ENCODE data around the gene RNF151. TPM values are rescaled to one million over a fixed set of nuclear protein-coding genes. Genes with fewer than 3 reads are reported as not detected.
A peak's percentile ranks its signal among the peaks of the same experiment; 100 is the strongest.

Gene RNF151
- total RNA-seq, 1 donor from 2014 or later = not detected

GRCh38 chr16:2005646-2006045 is 39.0 kb downstream of the RNF151 start:
- H3K9me3 Mint-ChIP-seq (ENCODE audit: unreplicated experiment) = no peaks in the 10 kb centered on the region
- peaks cover 11% of the 10 kb centered on the region for H3K27me3 Mint-ChIP-seq (ENCODE audit: unreplicated experiment)
- H3K4me1 Mint-ChIP-seq (ENCODE audit: unreplicated experiment) = peaks cover 21% of the 10 kb centered on the region
- no peak overlapping the region for H3K27ac Mint-ChIP-seq (ENCODE audit: unreplicated experiment)
- H3K4me3 Mint-ChIP-seq (ENCODE audit: unreplicated experiment) = no peak overlapping the region
- DNase-seq (ENCODE audit: low spot score) = no peak
- peaks cover 6% of the 10 kb centered on the region for H3K36me3 Mint-ChIP-seq (ENCODE audit: low read depth, unreplicated experiment)
- no peak for TF ChIP-seq CTCF (IDR thresholded peaks at IDR 0.05; ENCODE audit: unreplicated experiment)

- Mint-ChIP-seq H3K27ac (ENCODE audit: unreplicated experiment) (no peak overlapping the region), H3K36me3 (ENCODE audit: low read depth, unreplicated experiment) (peaks cover 6% of the 10 kb centered on the region), H3K9me3 (ENCODE audit: unreplicated experiment) (no peaks in the 10 kb centered on the region), H3K27me3 (ENCODE audit: unreplicated experiment) (peaks cover 11% of the 10 kb centered on the region), H3K4me1 (ENCODE audit: unreplicated experiment) (peaks cover 21% of the 10 kb centered on the region), H3K4me3 (ENCODE audit: unreplicated experiment) (no peak overlapping the region)
- DNase-seq (ENCODE audit: low spot score) = no peak
- no peak for TF ChIP-seq CTCF (IDR thresholded peaks at IDR 0.05; ENCODE audit: unreplicated experiment)
Measured at GRCh38 chr16:2006317-2006716, 39.7 kb downstream of the RNF151 start.

- Mint-ChIP-seq H3K27ac (ENCODE audit: unreplicated experiment) (no peak overlapping the region), H3K4me1 (ENCODE audit: unreplicated experiment) (peaks cover 21% of the 10 kb centered on the region)
Measured at GRCh38 chr16:2007081-2007836, 40.6 kb downstream of the RNF151 start.

DNA sequence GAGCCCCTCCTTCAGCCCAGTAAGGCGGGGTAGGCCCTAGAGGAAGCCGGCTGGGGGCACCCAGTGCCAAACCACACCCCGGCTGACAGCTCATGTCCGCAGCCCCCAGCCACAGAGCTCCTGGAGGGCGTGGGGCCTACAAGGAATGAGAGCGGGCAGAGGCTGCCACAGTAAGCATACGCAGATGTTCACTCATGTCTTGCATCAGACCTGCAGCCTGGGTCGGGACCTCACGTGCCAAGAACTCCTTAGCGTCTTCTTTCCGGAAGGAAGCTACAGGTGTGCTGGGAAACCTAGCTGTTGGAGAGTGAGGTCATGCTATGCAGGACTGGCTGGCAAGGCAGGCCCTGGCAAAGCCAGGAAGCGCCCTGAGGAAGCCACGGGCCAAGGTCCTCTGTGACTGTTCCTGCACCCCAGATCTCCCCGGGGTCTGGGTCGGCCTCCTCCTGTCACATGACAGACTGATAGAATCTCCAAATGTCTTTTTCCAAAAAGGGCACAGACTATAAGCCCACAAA is 41.4 kb downstream of the RNF151 start:
- H3K36me3 Mint-ChIP-seq (ENCODE audit: low read depth, unreplicated experiment) = peaks cover 6% of the 10 kb centered on the region
- H3K27ac Mint-ChIP-seq (ENCODE audit: unreplicated experiment) = no peak overlapping the region
- no peak for DNase-seq (ENCODE audit: low spot score)
- peaks cover 21% of the 10 kb centered on the region for H3K4me1 Mint-ChIP-seq (ENCODE audit: unreplicated experiment)
- peak overlapping the region; percentile 93 for H3K4me3 Mint-ChIP-seq (ENCODE audit: unreplicated experiment)
- H3K27me3 Mint-ChIP-seq (ENCODE audit: unreplicated experiment) = peaks cover 9% of the 10 kb centered on the region
- no peak for TF ChIP-seq CTCF (IDR thresholded peaks at IDR 0.05; ENCODE audit: unreplicated experiment)
- H3K9me3 Mint-ChIP-seq (ENCODE audit: unreplicated experiment) = no peaks in the 10 kb centered on the region

More at GRCh38 chr16:2007081-2007836, 40.6 kb downstream of the RNF151 start:
- H3K9me3 Mint-ChIP-seq (ENCODE audit: unreplicated experiment) = no peaks in the 10 kb centered on the region
- peaks cover 11% of the 10 kb centered on the region for H3K27me3 Mint-ChIP-seq (ENCODE audit: unreplicated experiment)
- no peak for DNase-seq (ENCODE audit: low spot score)
- peak overlapping the region; percentile 83 for H3K4me3 Mint-ChIP-seq (ENCODE audit: unreplicated experiment)
- H3K36me3 Mint-ChIP-seq (ENCODE audit: low read depth, unreplicated experiment) = peaks cover 6% of the 10 kb centered on the region
- TF ChIP-seq CTCF (IDR thresholded peaks at IDR 0.05; ENCODE audit: unreplicated experiment) = no peak

- peak overlapping the region; percentile 1 for H3K27ac Mint-ChIP-seq (ENCODE audit: unreplicated experiment)
- no peaks in the 10 kb centered on the region for H3K9me3 Mint-ChIP-seq (ENCODE audit: unreplicated experiment)
- H3K27me3 Mint-ChIP-seq (ENCODE audit: unreplicated experiment) = peaks cover 11% of the 10 kb centered on the region
- H3K36me3 Mint-ChIP-seq (ENCODE audit: low read depth, unreplicated experiment) = peaks cover 6% of the 10 kb centered on the region
- H3K4me3 Mint-ChIP-seq (ENCODE audit: unreplicated experiment) = peak overlapping the region; percentile 93
- TF ChIP-seq CTCF (IDR thresholded peaks at IDR 0.05; ENCODE audit: unreplicated experiment) = no peak
- no peak for DNase-seq (ENCODE audit: low spot score)
- H3K4me1 Mint-ChIP-seq (ENCODE audit: unreplicated experiment) = peaks cover 21% of the 10 kb centered on the region
Measured at GRCh38 chr16:2008631-2009163, 42.0 kb downstream of the RNF151 start.

Measured in endothelial cell (in vitro differentiated cells).